H1 (cell line): ENCODE results near the gene STAT3. TPM values are rescaled to one million over a fixed set of nuclear protein-coding genes. Genes with fewer than 3 reads are reported as not detected.

Experiments
- CTCF ChIA-PET: fragments of 300-600 bp; sonication (Branson Sonifier 250); formaldehyde crosslinking; loops from one replicate; lab custom pipeline; 2021; ENCODE audit not compliant: partially characterized antibody; lab: Charles Lee
- POLR2A ChIA-PET: fragments of 300-600 bp; sonication (Branson Sonifier 250); formaldehyde crosslinking; loops from one replicate; lab custom pipeline; 2021; ENCODE audit warnings: inconsistent platforms; ENCODE audit not compliant: partially characterized antibody; lab: Charles Lee
- DNase-seq, 2 experiments: peaks; one replicate each; pipeline versions ENCODE4 v3.0.0 to v3.0.0-alpha.2; 2010 to 2022; ENCODE audit warnings: low spot score in 2 of 2, low read depth in 1 of 2, mixed read lengths in 1 of 2
- FAIRE-seq: peaks from 2 replicates; lab custom pipeline; 2011; peaks lifted over from hg19 to GRCh38; lab: Jason Lieb, UNC
- H2AFZ ChIP-seq: 2 replicates; pipeline ENCODE4 v1.8.1; 2012; ENCODE audit warnings: low read length, inconsistent platforms
- H2AK5ac ChIP-seq: 2 replicates; pipeline ENCODE4 v1.6.1; 2013; ENCODE audit warnings: low read depth, low read length
- H2BK120ac ChIP-seq: replicated peaks from 2 replicates; pipeline ENCODE3; 2013; ENCODE audit warnings: low read depth, low read length, inconsistent platforms
- H2BK12ac ChIP-seq: 2 replicates; pipeline ENCODE4 v1.6.1; 2013; ENCODE audit warnings: low read depth, low read length
- H2BK15ac ChIP-seq: 2 replicates; pipeline ENCODE4 v1.6.1; 2013; ENCODE audit warnings: low read length
- H2BK20ac ChIP-seq: 2 replicates; pipeline ENCODE4 v1.6.1; 2013; ENCODE audit warnings: low read length
- H2BK5ac ChIP-seq: 2 replicates; pipeline ENCODE4 v1.6.1; 2013; ENCODE audit warnings: low read depth, low read length
- H3K14ac ChIP-seq: 2 replicates; pipeline ENCODE4 v1.6.1; 2013; ENCODE audit warnings: inconsistent platforms; ENCODE audit not compliant: insufficient read length
- H3K18ac ChIP-seq: 2 replicates; pipeline ENCODE4 v1.6.1; 2013; ENCODE audit warnings: low read length; ENCODE audit errors: extremely low read depth
- H3K23ac ChIP-seq: 2 replicates; pipeline ENCODE4 v1.6.1; 2013; ENCODE audit warnings: inconsistent platforms; ENCODE audit not compliant: insufficient read length
- H3K23me2 ChIP-seq: 2 replicates; pipeline ENCODE4 v1.6.1; 2013; ENCODE audit warnings: low read depth, low read length
- H3K27ac ChIP-seq: 2 replicates; pipeline ENCODE4 v1.6.1; 2011; ENCODE audit warnings: low read depth, low read length, inconsistent platforms
- H3K27me3 ChIP-seq, 4 experiments: replicated peaks in 1 of 4; 1 replicate in 1 of 4; 2 replicates in 3 of 4; pipeline versions ENCODE4 v1.6.1 to v1.8.1; 2011 to 2013; ENCODE audit warnings: low read length in 3 of 4, mild to moderate bottlenecking in 3 of 4, inconsistent platforms in 2 of 4, mixed read lengths in 2 of 4, moderate library complexity in 1 of 4; ENCODE audit not compliant: control insufficient read depth in 3 of 4, insufficient read depth in 3 of 4; ENCODE audit errors: extremely low read depth in 1 of 4
- H3K36me3 ChIP-seq, 4 experiments: 2 replicates each; pipeline versions ENCODE4 v1.6.1 to v1.8.1; 2011 to 2013; ENCODE audit warnings: mild to moderate bottlenecking in 4 of 4, low read length in 3 of 4, moderate library complexity in 2 of 4, control low read depth in 1 of 4, inconsistent platforms in 1 of 4; ENCODE audit not compliant: insufficient read depth in 4 of 4, control insufficient read depth in 2 of 4
- H3K4ac ChIP-seq: replicated peaks from 2 replicates; pipeline ENCODE3; 2013; ENCODE audit warnings: low read length, low read depth, mixed read lengths, inconsistent platforms; ENCODE audit not compliant: insufficient read length
- H3K4me1 ChIP-seq, 4 experiments: replicated peaks in 1 of 4; 1 replicate in 1 of 4; 2 replicates in 3 of 4; pipeline versions ENCODE4 v1.6.1 to v1.8.1; 2011 to 2013; ENCODE audit warnings: low read length in 3 of 4, inconsistent platforms in 2 of 4, mixed read lengths in 1 of 4; ENCODE audit not compliant: insufficient read depth in 4 of 4, control insufficient read depth in 3 of 4
- H3K4me2 ChIP-seq, 2 experiments: 2 replicates each; pipeline versions ENCODE4 v1.6.1 to v1.8.1; 2011 to 2013; ENCODE audit warnings: low read depth in 2 of 2, low read length in 2 of 2, control low read depth in 1 of 2, inconsistent platforms in 1 of 2, mild to moderate bottlenecking in 1 of 2; ENCODE audit not compliant: insufficient read depth in 1 of 2
- H3K4me3 ChIP-seq, 4 experiments: fragments of 200-600, 300-600 bp in 1 of 4; sonication (generic), shearing (Covaris generic), sonication (Bioruptor Twin) in 1 of 4; 2 replicates each; pipeline versions ENCODE4 v1.5.1 to v1.8.1; 2011 to 2016; ENCODE audit warnings: low read length in 4 of 4, low read depth in 3 of 4, control low read depth in 2 of 4, inconsistent platforms in 2 of 4, mild to moderate bottlenecking in 2 of 4, mixed read lengths in 1 of 4, moderate library complexity in 1 of 4; ENCODE audit not compliant: insufficient read depth in 2 of 4; ENCODE audit errors: extremely low read depth in 1 of 4
- H3K56ac ChIP-seq: replicated peaks from 2 replicates; pipeline ENCODE3; 2013; ENCODE audit warnings: low read depth, mild to moderate bottlenecking, mixed read lengths, low read length, inconsistent platforms; ENCODE audit not compliant: insufficient read length
- H3K79me1 ChIP-seq: 2 replicates; pipeline ENCODE4 v1.6.1; 2013; ENCODE audit warnings: low read depth, low read length, control low read depth
- H3K79me2 ChIP-seq, 2 experiments: 2 replicates each; pipeline versions ENCODE4 v1.6.1 to v1.8.1; 2012 to 2013; ENCODE audit warnings: low read length in 2 of 2, mild to moderate bottlenecking in 2 of 2, inconsistent platforms in 1 of 2; ENCODE audit not compliant: insufficient read depth in 2 of 2, control insufficient read depth in 1 of 2
- H3K9ac ChIP-seq, 4 experiments: replicated peaks in 1 of 4; 1 replicate in 1 of 4; 2 replicates in 3 of 4; pipeline versions ENCODE4 v1.6.1 to v1.8.1; 2011 to 2013; ENCODE audit warnings: low read depth in 3 of 4, low read length in 3 of 4, control low read depth in 2 of 4, mild to moderate bottlenecking in 2 of 4, moderate library complexity in 2 of 4, inconsistent platforms in 1 of 4; ENCODE audit errors: extremely low read depth in 1 of 4
- H3K9me3 ChIP-seq, 2 experiments: 2 replicates each; pipeline versions ENCODE4 v1.6.1 to v1.8.1; 2012 to 2013; ENCODE audit warnings: mild to moderate bottlenecking in 2 of 2, moderate library complexity in 2 of 2, control low read depth in 1 of 2, inconsistent platforms in 1 of 2, low read depth in 1 of 2, low read length in 1 of 2, mixed read lengths in 1 of 2; ENCODE audit not compliant: insufficient read depth in 2 of 2
- H4K20me1 ChIP-seq, 2 experiments: replicated peaks in 1 of 2; 2 replicates each; pipeline versions ENCODE3 to v1.8.1; 2011 to 2013; ENCODE audit warnings: inconsistent platforms in 2 of 2, low read length in 2 of 2, mild to moderate bottlenecking in 1 of 2; ENCODE audit not compliant: insufficient read depth in 2 of 2, control insufficient read depth in 1 of 2
- H4K5ac ChIP-seq: 2 replicates; pipeline ENCODE4 v1.6.1; 2013; ENCODE audit warnings: low read length, low read depth, mixed read lengths, inconsistent platforms; ENCODE audit not compliant: insufficient read length
- H4K8ac ChIP-seq: 2 replicates; pipeline ENCODE4 v1.8.0; 2013; ENCODE audit warnings: mild to moderate bottlenecking, moderate library complexity, low read length, inconsistent platforms; ENCODE audit not compliant: insufficient read depth; ENCODE audit errors: extremely low read depth
- H4K91ac ChIP-seq: replicated peaks from 2 replicates; pipeline ENCODE3; 2013; ENCODE audit warnings: low read length, mixed read lengths, inconsistent platforms; ENCODE audit not compliant: insufficient read length
- ASH2L ChIP-seq: fragments of 200-600, 300-600 bp; sonication (generic); IDR thresholded peaks from one replicate; pipeline ENCODE4 v1.7.1; 2017; ENCODE audit warnings: low read length
- CHD1 ChIP-seq: IDR thresholded peaks from 2 replicates; pipeline ENCODE4 v1.6.1; 2012; ENCODE audit warnings: low read depth, low read length, improper control_type of control experiment
- KDM1A ChIP-seq: fragments of 200-600, 300-600 bp; sonication (generic); IDR thresholded peaks from 2 replicates; pipeline ENCODE4 v1.7.1; 2016; ENCODE audit warnings: mild to moderate bottlenecking, low read length, borderline replicate concordance
- KDM5A ChIP-seq: fragments of 200-600 bp; IDR thresholded peaks from 2 replicates; pipeline ENCODE4 v1.7.1; 2012; ENCODE audit warnings: mild to moderate bottlenecking, low read length, inconsistent platforms, mixed read lengths
- MAFK ChIP-seq: IDR thresholded peaks from 2 replicates; pipeline ENCODE4 v1.6.1; 2012; ENCODE audit warnings: low read depth, mild to moderate bottlenecking, improper control_type of control experiment, low read length
- SAP30 ChIP-seq: fragments of 300-600 bp; sonication (generic); IDR thresholded peaks from 2 replicates; pipeline ENCODE4 v1.7.1; 2012; ENCODE audit warnings: low read length, moderate library complexity, mild to moderate bottlenecking, inconsistent platforms; ENCODE audit not compliant: insufficient read depth, insufficient replicate concordance
- SRF ChIP-seq: IDR thresholded peaks from 2 replicates; pipeline ENCODE4 v1.6.1; 2011; ENCODE audit warnings: mild to moderate bottlenecking, low read depth, low read length, moderate library complexity
- TAF1 ChIP-seq: IDR thresholded peaks from 2 replicates; pipeline ENCODE4 v1.6.1; 2011; ENCODE audit warnings: mild to moderate bottlenecking, low read depth, low read length
- TEAD4 ChIP-seq: IDR thresholded peaks from 2 replicates; pipeline ENCODE4 v1.6.1; 2012; ENCODE audit warnings: low read depth, low read length, inconsistent platforms, mixed read lengths
- WGBS, 2 experiments: shearing (Covaris generic) in 1 of 2; methylation state at CpG; one replicate each; pipeline versions ENCODE4 v1.1.6 to v1.1.7; 2013 to 2015; ENCODE audit warnings: low lambda C conversion rate in 2 of 2, mixed read lengths in 2 of 2, inconsistent platforms in 1 of 2, low coverage in 1 of 2, missing lambda C conversion rate in 1 of 2; ENCODE audit not compliant: insufficient replicate concordance in 2 of 2, insufficient coverage in 1 of 2, insufficient read length in 1 of 2; ENCODE audit errors: extremely low coverage in 1 of 2, missing lambda C conversion rate in 1 of 2; 5-methylcytosine and 5-hydroxymethylcytosine counted together
- polyA plus RNA-seq, 7 experiments: library from polyadenylated mRNA; depleted of rRNA in 3 of 7; stranded (reverse) in 5 of 7; unstranded in 2 of 7; fragments of >200 nt in 5 of 7; fragments of 200-250 nt in 2 of 7; gene quantifications; 1 replicate in 5 of 7; 2 replicates in 1 of 7; 4 replicates in 1 of 7; pipeline versions ENCODE4 v1.2.1 to v1.2.3, GENCODE V29; 2011 to 2013; ENCODE audit warnings: missing spikeins in 2 of 7, mixed read lengths in 2 of 7
- total RNA-seq: library from RNA; stranded (reverse); fragmentation: NEBNext Ultra II Directional; extraction: Animal tissue kit (Norgen Biotek cat#: 25700); gene quantifications from 2 replicates; pipeline ENCODE4 v1.2.1, GENCODE V29; 2021
- TF ChIP-seq, protein P1 (sequence below): IDR thresholded peaks from 2 replicates; pipeline ENCODE4 v1.6.1; 2012; ENCODE audit warnings: inconsistent platforms
- TF ChIP-seq, protein P2 (sequence below): IDR thresholded peaks from 2 replicates; pipeline ENCODE4 v1.6.1; 2012; ENCODE audit warnings: low read length, inconsistent platforms

Gene STAT3
- total and polyA plus RNA-seq, 2 of the 8 experiments (the other 6 are each of a cell fraction or from before 2014, with no cell fraction given), result 38.4 to 94.1 TPM

DNA sequence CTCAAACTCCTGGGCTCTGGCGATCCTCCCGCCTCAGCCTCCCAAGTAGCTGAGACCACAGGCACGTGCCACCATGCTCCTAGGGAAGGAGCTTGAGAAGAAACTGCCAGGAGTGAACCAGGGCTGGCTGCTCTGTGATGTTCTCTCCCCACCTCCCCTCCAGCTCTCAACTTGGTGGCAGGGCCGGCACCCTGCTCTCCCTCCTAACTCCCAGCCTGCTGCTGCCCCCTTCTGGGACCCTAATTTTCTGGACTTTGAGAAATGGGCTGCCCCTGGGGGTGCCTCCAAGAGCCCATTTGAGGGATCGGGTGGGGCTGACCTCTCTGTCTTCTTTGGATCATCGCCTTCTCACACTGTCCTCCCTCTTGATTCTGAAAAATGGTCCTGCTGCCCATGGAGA lies 14.9 kb upstream of the STAT3 start:
- peak overlapping the region; percentile 67; the same call in 1 of the 2 replicates for H2BK20ac ChIP-seq
- DNase-seq (peak in 1 of 2 experiments; percentile 73), FAIRE-seq (no peak)
- peaks cover 0 to 8% (median 4%) of the 10 kb centered on the region in 4 experiments; a peak in 3 of 8 replicates for H3K36me3 ChIP-seq
- H3K27me3 ChIP-seq, result no peaks in the 10 kb centered on the region
- H3K79me2 ChIP-seq, result no peaks in the 10 kb centered on the region
- H3K4me1 ChIP-seq, result peaks cover 11 to 34% (median 21%) of the 10 kb centered on the region in 4 experiments
- no peaks in the 10 kb centered on the region for H3K79me1 ChIP-seq
- ChIA-PET CTCF (interaction anchor here (0.5 to 23.6 kb wide), 35 partner anchors 8 to 494 kb away, joined by 3 to 542 read pairs (median 3); partner anchors contain the start of genes CAVIN1, GHDC, HCRT and STAT3), POLR2A (interaction anchor here (0.6 to 2.5 kb wide), 9 partner anchors 15 to 216 kb away, joined by 3 to 12 read pairs (median 3); partner anchors contain the start of genes CAVIN1 and STAT3)
- H3K23me2 ChIP-seq, result no peaks in the 10 kb centered on the region
- H3K27ac ChIP-seq, result 0 out of 2 replicates have a peak overlapping the region, but pooled peaks have one; percentile 26
- no peak overlapping the region for H3K23ac ChIP-seq
- peak overlapping the region; percentile 26 to 43; a peak in 1 of 4 replicates for H3K4me2 ChIP-seq
- H2AK5ac ChIP-seq, result no peak overlapping the region
- peak overlapping the region; percentile 0 for H4K5ac ChIP-seq
- no peaks in the 10 kb centered on the region for H3K9me3 ChIP-seq
- H3K18ac ChIP-seq, result peak overlapping the region; percentile 73; the same call in 1 of the 2 replicates
- H3K4me3 ChIP-seq, result no peak overlapping the region
- no peak overlapping the region for H2BK12ac ChIP-seq
- H2BK5ac ChIP-seq, result peak overlapping the region; percentile 55; the same call in 1 of the 2 replicates
- H4K8ac ChIP-seq, result no peak overlapping the region
- H4K20me1 ChIP-seq, result peaks cover 2 to 3% of the 10 kb centered on the region in 2 experiments
- no peak overlapping the region for H2BK120ac ChIP-seq
- no peak overlapping the region for H3K56ac ChIP-seq
- H3K4ac ChIP-seq, result no peak overlapping the region
- H3K14ac ChIP-seq, result no peak overlapping the region
- H4K91ac ChIP-seq, result no peak overlapping the region
- H2AFZ ChIP-seq, result no peak overlapping the region
- no peak overlapping the region for H3K9ac ChIP-seq
- WGBS, 2 experiments, result 71% methylated on average over 6 of the region's 6 CpGs; no CpG with 5 or more reads in 1 of the 2 experiments
- no peak overlapping the region for H2BK15ac ChIP-seq
- TF ChIP-seq TEAD4 (no peak), ASH2L (no peak), CHD1 (no peak), SAP30 (no peak), KDM5A (no peak), MAFK (no peak), TAF1 (no peak), KDM1A (0 out of 2 replicates have a peak, but pooled peaks have one; percentile 31), SRF (no peak)
- TF ChIP-seq, protein P1, sequence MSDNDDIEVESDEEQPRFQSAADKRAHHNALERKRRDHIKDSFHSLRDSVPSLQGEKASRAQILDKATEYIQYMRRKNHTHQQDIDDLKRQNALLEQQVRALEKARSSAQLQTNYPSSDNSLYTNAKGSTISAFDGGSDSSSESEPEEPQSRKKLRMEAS, result 0 out of 2 replicates have a peak, but pooled peaks have one; percentile 13
- TF ChIP-seq, protein P2, sequence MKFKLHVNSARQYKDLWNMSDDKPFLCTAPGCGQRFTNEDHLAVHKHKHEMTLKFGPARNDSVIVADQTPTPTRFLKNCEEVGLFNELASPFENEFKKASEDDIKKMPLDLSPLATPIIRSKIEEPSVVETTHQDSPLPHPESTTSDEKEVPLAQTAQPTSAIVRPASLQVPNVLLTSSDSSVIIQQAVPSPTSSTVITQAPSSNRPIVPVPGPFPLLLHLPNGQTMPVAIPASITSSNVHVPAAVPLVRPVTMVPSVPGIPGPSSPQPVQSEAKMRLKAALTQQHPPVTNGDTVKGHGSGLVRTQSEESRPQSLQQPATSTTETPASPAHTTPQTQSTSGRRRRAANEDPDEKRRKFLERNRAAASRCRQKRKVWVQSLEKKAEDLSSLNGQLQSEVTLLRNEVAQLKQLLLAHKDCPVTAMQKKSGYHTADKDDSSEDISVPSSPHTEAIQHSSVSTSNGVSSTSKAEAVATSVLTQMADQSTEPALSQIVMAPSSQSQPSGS, result no peak
